ENCODE measurements around the gene MAD2L1.

GRCh38 chr4:120065974-120066516, 603 bp downstream of the MAD2L1 start:
- TF ChIP-seq TAF1 (IDR thresholded peaks at IDR 0.05; ENCODE audit: low read depth): no peak
- no peak for TF ChIP-seq YY1 (IDR thresholded peaks at IDR 0.05; ENCODE audit: low read depth)
- TF ChIP-seq TEAD4 (IDR thresholded peaks at IDR 0.05): no peak
- TF ChIP-seq ZBTB7A (IDR thresholded peaks at IDR 0.05; ENCODE audit: low read depth): no peak
- TF ChIP-seq EP300 (IDR thresholded peaks at IDR 0.05; ENCODE audit: borderline replicate concordance): no peak
- no peak for TF ChIP-seq EGR1 (IDR thresholded peaks at IDR 0.05)
- no peak; the same call in 1 of the 2 replicates for TF ChIP-seq MAX (IDR thresholded peaks at IDR 0.05)
- no peak for TF ChIP-seq FOXM1 (IDR thresholded peaks at IDR 0.05; ENCODE audit: borderline replicate concordance, low read depth)
- TF ChIP-seq REST (IDR thresholded peaks at IDR 0.05; ENCODE audit: low read depth): no peak
- no peak for TF ChIP-seq RAD21 (IDR thresholded peaks at IDR 0.05; ENCODE audit: low read depth)
- TF ChIP-seq TCF12 (IDR thresholded peaks at IDR 0.05; ENCODE audit: low read depth): no peak
- TF ChIP-seq CEBPB (IDR thresholded peaks at IDR 0.05): no peak
- TF ChIP-seq CREB1 (IDR thresholded peaks at IDR 0.05; ENCODE audit: low read depth): no peak
